Measurements from ENCODE around the gene CIBAR2. TPM values are rescaled to one million over a fixed set of nuclear protein-coding genes. Genes with fewer than 3 reads are reported as not detected.

The CIBAR2 gene
- total and polyA plus RNA-seq, 8 donors: 0.29 to 10.9 (median 5.9) TPM

DNA sequence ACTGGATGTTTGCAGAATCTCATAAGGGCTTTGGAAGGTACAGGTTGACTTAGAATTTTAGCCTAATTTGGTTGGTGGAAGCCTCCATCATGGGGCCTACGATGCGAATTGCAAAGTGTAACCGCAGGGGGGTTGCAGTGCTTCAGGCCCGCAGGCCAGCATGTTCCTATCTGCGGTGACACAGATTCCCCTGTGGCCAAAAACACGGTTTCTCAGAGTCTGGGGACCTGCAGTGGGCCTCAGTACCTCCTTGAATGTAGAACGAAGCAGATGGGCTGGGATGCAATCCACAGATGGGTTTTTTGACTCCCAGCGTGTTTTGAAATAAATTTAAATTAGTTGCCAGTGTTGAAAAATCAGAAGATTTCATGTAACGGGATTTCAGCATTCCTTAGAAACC is 49.9 kb downstream of the CIBAR2 start:
- DNase-seq (peak in 1 of 4 donors; percentile 6), ATAC-seq (no peak)
- peaks cover 0 to 55% of the 10 kb centered on the region in 2 donors for H3K4me1 ChIP-seq
- no peaks in the 10 kb centered on the region for H3K27me3 ChIP-seq
- H3K4me3 ChIP-seq: no peak overlapping the region
- H3K9me3 ChIP-seq: no peaks in the 10 kb centered on the region
- H3K36me3 ChIP-seq: peaks cover 0 to 35% of the 10 kb centered on the region in 2 donors
- intact Hi-C loops (cut with DNase I): no loop called here
- peak overlapping the region in 1 of 2 donors; percentile 79 for H3K27ac ChIP-seq
- TF ChIP-seq, protein P1, sequence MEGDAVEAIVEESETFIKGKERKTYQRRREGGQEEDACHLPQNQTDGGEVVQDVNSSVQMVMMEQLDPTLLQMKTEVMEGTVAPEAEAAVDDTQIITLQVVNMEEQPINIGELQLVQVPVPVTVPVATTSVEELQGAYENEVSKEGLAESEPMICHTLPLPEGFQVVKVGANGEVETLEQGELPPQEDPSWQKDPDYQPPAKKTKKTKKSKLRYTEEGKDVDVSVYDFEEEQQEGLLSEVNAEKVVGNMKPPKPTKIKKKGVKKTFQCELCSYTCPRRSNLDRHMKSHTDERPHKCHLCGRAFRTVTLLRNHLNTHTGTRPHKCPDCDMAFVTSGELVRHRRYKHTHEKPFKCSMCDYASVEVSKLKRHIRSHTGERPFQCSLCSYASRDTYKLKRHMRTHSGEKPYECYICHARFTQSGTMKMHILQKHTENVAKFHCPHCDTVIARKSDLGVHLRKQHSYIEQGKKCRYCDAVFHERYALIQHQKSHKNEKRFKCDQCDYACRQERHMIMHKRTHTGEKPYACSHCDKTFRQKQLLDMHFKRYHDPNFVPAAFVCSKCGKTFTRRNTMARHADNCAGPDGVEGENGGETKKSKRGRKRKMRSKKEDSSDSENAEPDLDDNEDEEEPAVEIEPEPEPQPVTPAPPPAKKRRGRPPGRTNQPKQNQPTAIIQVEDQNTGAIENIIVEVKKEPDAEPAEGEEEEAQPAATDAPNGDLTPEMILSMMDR (IDR thresholded peaks at IDR 0.05): no peak

DNA sequence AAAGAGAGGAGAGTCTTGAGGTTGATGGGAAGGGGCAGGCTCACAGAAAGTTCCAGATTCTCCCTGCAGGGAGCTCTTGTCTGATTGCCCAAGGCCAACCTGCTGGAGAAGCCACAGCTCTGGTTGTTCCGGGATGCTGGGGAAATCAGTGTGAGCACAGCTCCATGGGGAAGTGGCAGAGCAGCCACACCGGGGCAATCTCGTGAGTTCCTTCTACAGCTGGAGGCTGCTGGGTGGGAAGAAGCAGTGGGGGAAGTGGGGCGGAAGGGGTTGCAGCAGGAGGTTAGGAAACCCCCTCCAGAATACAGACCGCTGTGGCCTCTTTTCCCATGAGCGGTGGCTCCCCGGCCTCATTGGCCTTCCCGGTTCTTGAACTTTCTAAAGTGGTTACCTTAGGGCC is 50.7 kb downstream of the CIBAR2 start:
- Histone ChIP-seq H3K9me3 (no peaks in the 10 kb centered on the region), H3K36me3 (peaks cover 0 to 27% of the 10 kb centered on the region in 2 donors), H3K27ac (peak overlapping the region in 1 of 2 donors; percentile 79), H3K27me3 (no peaks in the 10 kb centered on the region), H3K4me3 (no peak overlapping the region), H3K4me1 (peaks cover 0 to 62% of the 10 kb centered on the region in 2 donors)
- intact Hi-C loops (cut with DNase I): no loop called here
- peak; percentile 61 for ATAC-seq
- DNase-seq: peak in 2 of 4 donors; percentile 88 to 91
- TF ChIP-seq, protein P1 (IDR thresholded peaks at IDR 0.05): peak in 1 of 2 donors; percentile 13

DNA sequence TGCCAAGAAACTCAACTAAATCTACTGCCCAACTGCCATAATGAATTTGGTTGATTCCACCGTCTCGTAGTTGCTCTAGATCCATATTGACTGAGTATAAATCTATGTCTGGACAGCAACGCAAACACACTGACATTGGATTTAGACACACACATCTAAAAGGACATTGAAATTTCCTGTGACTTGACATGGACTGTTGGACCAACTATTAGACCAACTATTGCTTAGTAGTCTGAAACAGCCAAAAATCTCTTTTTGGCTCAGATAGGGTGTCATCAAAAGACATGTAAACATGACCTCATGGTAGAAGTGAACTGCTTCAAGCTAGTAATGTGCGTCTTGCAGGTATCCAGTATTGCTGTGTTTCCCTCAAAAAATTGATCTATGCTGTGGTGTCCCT is 53.4 kb downstream of the CIBAR2 start:
- Histone ChIP-seq H3K4me3 (no peak overlapping the region), H3K36me3 (peaks cover 0 to 12% of the 10 kb centered on the region in 2 donors), H3K9me3 (no peaks in the 10 kb centered on the region), H3K27ac (no peak overlapping the region), H3K4me1 (peaks cover 17 to 85% of the 10 kb centered on the region in 2 donors), H3K27me3 (no peaks in the 10 kb centered on the region)
- intact Hi-C loops (cut with DNase I): no loop called here
- DNase-seq (no peak), ATAC-seq (no peak)
- TF ChIP-seq, protein P1 (IDR thresholded peaks at IDR 0.05): no peak

- Histone ChIP-seq H3K27me3 (no peaks in the 10 kb centered on the region), H3K4me1 (peaks cover 17 to 75% of the 10 kb centered on the region in 2 donors), H3K9me3 (no peaks in the 10 kb centered on the region), H3K27ac (no peak overlapping the region), H3K36me3 (peaks cover 0 to 12% of the 10 kb centered on the region in 2 donors), H3K4me3 (no peak overlapping the region)
- TF ChIP-seq, protein P1 (IDR thresholded peaks at IDR 0.05): no peak
- no peak for DNase-seq
- intact Hi-C loops (cut with DNase I): no loop called here
- ATAC-seq: no peak
Observed at GRCh38 chr16:85057948-85058347, 54.3 kb downstream of the CIBAR2 start.

- Histone ChIP-seq H3K27ac (no peak overlapping the region), H3K9me3 (no peaks in the 10 kb centered on the region), H3K4me3 (no peak overlapping the region), H3K27me3 (no peaks in the 10 kb centered on the region), H3K4me1 (peaks cover 17 to 69% of the 10 kb centered on the region in 2 donors), H3K36me3 (peaks cover 0 to 12% of the 10 kb centered on the region in 2 donors)
- DNase-seq (peak in 1 of 4 donors; percentile 15), ATAC-seq (no peak)
- TF ChIP-seq, protein P1 (IDR thresholded peaks at IDR 0.05): no peak
- intact Hi-C loops (cut with DNase I): no loop called here
Observed at GRCh38 chr16:85057212-85057889, 54.9 kb downstream of the CIBAR2 start.
